Mucosa of rectum (tissue), 2 donors: ENCODE data around the gene SLC45A1.

Experiments used
- H3K27ac ChIP-seq, 2 donors: one replicate each; pipeline ENCODE4 v1.7.0; 2013; ENCODE audit warnings: inconsistent platforms in 2 of 2, low read depth in 2 of 2, low read length in 2 of 2
- H3K27me3 ChIP-seq, 2 donors: one replicate each; pipeline ENCODE4 v1.7.0; 2013; ENCODE audit warnings: low read length in 2 of 2; ENCODE audit not compliant: control insufficient read depth in 2 of 2, insufficient read depth in 2 of 2
- H3K36me3 ChIP-seq, 2 donors: one replicate each; pipeline ENCODE4 v1.7.0; 2013; ENCODE audit warnings: low read length in 2 of 2; ENCODE audit not compliant: control insufficient read depth in 2 of 2, insufficient read depth in 2 of 2
- H3K4me1 ChIP-seq, 2 donors: one replicate each; pipeline ENCODE4 v1.7.0; 2013; ENCODE audit warnings: low read length in 2 of 2, mild to moderate bottlenecking in 1 of 2; ENCODE audit not compliant: control insufficient read depth in 2 of 2, insufficient read depth in 2 of 2
- H3K4me3 ChIP-seq, 2 donors: one replicate each; pipeline ENCODE4 v1.7.0; 2013; ENCODE audit warnings: low read length in 2 of 2
- H3K9ac ChIP-seq, 2 donors: one replicate each; pipeline ENCODE4 v1.7.0; 2013; ENCODE audit warnings: low read length in 2 of 2, low read depth in 1 of 2, mild to moderate bottlenecking in 1 of 2
- H3K9me3 ChIP-seq, 2 donors: one replicate each; pipeline ENCODE4 v1.7.0; 2013; ENCODE audit warnings: low read length in 2 of 2; ENCODE audit not compliant: control insufficient read depth in 2 of 2
- donor health status: healthy.
- donor health status: Normal muscosa, but diverticular disease.

The SLC45A1 gene

GRCh38 chr1:8367571-8368194, 49.8 kb downstream of the SLC45A1 start:
- Histone ChIP-seq H3K27ac (no peak overlapping the region), H3K4me3 (no peak overlapping the region), H3K9me3 (no peaks in the 10 kb centered on the region), H3K36me3 (peaks cover 38 to 58% of the 10 kb centered on the region in 2 donors), H3K9ac (no peak overlapping the region), H3K4me1 (peaks cover 3% of the 10 kb centered on the region in 2 donors), H3K27me3 (no peaks in the 10 kb centered on the region)

GRCh38 chr1:8368956-8369639, 51.2 kb downstream of the SLC45A1 start:
- peaks cover 42 to 58% of the 10 kb centered on the region in 2 donors for H3K36me3 ChIP-seq
- H3K9ac ChIP-seq = no peak overlapping the region
- no peaks in the 10 kb centered on the region for H3K9me3 ChIP-seq
- no peak overlapping the region for H3K4me3 ChIP-seq
- H3K27ac ChIP-seq = no peak overlapping the region
- H3K27me3 ChIP-seq = no peaks in the 10 kb centered on the region
- H3K4me1 ChIP-seq = peaks cover 8 to 9% of the 10 kb centered on the region in 2 donors

DNA sequence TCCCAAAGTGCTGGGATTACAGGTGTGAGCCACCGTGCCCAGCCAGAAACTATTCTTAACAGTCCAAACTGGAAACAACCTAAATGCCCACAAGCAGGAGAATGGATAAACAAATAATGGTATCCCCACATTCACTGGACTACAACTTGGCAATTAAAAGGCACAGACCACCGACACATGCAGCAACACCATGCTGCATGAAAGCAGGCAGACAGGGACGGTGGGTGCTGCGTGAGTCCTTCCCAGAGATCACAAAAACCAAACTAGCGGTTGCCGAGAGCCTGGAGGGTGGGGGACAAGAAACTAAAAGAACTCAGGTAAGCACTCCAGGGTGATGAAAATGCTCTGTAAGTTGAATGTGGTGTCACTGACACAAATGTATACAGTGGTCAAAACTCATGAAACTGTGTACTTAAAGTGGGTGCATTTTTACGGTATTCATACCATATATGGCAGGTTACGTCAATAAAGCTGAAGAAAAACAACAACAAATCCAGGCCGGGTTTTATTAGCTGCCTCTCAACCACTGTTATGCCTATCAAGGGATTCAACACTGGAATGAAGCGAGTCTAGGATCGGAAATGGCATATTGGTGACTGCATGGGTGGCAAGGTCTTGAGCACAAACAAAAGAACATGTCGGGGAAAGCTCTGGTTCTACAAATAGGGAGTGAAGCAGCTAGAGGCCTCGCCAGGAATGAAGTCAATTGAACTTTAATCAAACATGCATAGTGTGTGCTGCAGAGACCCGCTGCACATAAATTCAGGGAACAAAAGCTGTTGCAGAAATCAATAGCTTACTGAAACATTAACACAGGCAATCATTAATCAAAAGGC, 52.4 kb downstream of the SLC45A1 start:
- Histone ChIP-seq H3K4me3 (no peak overlapping the region), H3K27ac (peak overlapping the region; percentile 11 to 17), H3K36me3 (peaks cover 32 to 53% of the 10 kb centered on the region in 2 donors), H3K27me3 (no peaks in the 10 kb centered on the region), H3K9ac (no peak overlapping the region), H3K9me3 (no peaks in the 10 kb centered on the region), H3K4me1 (peaks cover 6 to 9% of the 10 kb centered on the region in 2 donors)

DNA sequence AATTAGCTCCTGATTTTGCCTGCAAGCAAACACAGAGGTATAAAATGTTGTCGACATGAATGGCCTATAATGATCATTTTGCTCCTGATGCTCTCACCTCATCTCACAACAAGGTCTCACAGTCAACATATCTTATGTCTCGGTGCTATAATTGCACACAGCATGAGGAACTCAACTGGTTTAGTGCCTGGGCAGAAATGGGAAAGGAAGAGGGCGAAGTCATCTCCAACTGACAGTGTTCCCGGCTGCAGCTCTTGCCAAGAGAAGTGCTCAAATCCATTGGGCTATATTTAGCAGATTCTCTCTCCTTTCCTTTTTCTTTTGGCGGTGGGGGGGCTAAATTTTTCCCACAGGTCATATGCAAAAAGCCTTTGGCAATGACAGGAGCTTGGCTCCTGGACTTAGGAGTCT, 53.0 kb downstream of the SLC45A1 start:
- H3K9me3 ChIP-seq = no peaks in the 10 kb centered on the region
- peaks cover 6 to 9% of the 10 kb centered on the region in 2 donors for H3K4me1 ChIP-seq
- H3K9ac ChIP-seq = no peak overlapping the region
- no peak overlapping the region for H3K4me3 ChIP-seq
- no peaks in the 10 kb centered on the region for H3K27me3 ChIP-seq
- peaks cover 25 to 47% of the 10 kb centered on the region in 2 donors for H3K36me3 ChIP-seq
- H3K27ac ChIP-seq = peak overlapping the region in 1 of 2 donors; percentile 31

GRCh38 chr1:8371372-8371991, 53.6 kb downstream of the SLC45A1 start:
- Histone ChIP-seq H3K4me1 (peaks cover 8 to 9% of the 10 kb centered on the region in 2 donors), H3K9ac (no peak overlapping the region), H3K36me3 (peaks cover 21 to 47% of the 10 kb centered on the region in 2 donors), H3K4me3 (no peak overlapping the region), H3K27ac (peak overlapping the region; percentile 31 to 32), H3K9me3 (no peaks in the 10 kb centered on the region), H3K27me3 (no peaks in the 10 kb centered on the region)

DNA sequence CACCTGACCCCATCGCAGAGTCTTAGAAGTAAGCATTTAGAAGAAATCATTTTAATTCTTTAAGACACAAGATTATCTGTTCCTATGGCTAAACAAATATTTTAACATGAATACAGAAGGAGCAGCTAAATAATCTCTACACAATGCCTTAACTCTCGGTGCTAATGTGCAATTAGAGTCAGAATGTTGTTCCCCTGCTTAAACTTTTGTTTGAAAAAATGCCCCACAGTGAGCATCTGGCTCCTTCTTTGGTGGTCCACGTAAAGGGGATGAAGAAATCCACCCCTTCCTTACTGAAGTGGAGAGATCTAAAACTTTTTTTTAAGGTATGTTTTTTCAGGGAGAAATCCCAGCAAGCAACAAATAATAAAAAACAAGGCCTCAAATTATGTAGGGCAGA, 55.2 kb downstream of the SLC45A1 start:
- Histone ChIP-seq H3K4me3 (no peak overlapping the region), H3K9ac (no peak overlapping the region), H3K27ac (peak overlapping the region; percentile 66), H3K4me1 (peaks cover 8 to 9% of the 10 kb centered on the region in 2 donors), H3K27me3 (no peaks in the 10 kb centered on the region), H3K9me3 (no peaks in the 10 kb centered on the region), H3K36me3 (peaks cover 22 to 47% of the 10 kb centered on the region in 2 donors)

- no peaks in the 10 kb centered on the region for H3K27me3 ChIP-seq
- no peaks in the 10 kb centered on the region for H3K9me3 ChIP-seq
- peaks cover 22 to 47% of the 10 kb centered on the region in 2 donors for H3K36me3 ChIP-seq
- peak overlapping the region; percentile 66 for H3K27ac ChIP-seq
- H3K4me1 ChIP-seq = peaks cover 10 to 13% of the 10 kb centered on the region in 2 donors
- peak overlapping the region in 1 of 2 donors; percentile 10 for H3K4me3 ChIP-seq
- peak overlapping the region in 1 of 2 donors; percentile 28 for H3K9ac ChIP-seq
Observed at GRCh38 chr1:8373581-8374241, 55.8 kb downstream of the SLC45A1 start.

DNA sequence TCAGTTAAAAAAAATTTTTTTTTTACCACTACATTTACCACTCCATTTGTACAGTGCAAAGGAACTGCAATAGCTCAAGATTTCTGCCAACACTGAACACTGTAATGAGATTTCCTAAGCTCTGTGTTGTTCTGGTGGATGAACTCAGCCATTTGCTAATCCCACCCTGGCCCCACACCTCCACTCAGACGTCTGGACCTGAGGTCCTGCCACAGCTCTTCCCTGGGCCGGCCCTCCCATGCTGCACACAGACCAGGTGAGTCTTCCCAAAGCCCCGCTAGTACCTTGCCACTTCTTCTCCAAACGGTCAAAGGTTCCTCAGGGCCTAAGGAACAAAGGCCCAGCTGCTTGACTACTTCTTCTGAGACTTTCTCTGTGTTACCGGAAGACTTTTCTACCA, 56.4 kb downstream of the SLC45A1 start:
- Histone ChIP-seq H3K9ac (no peak overlapping the region), H3K4me1 (peaks cover 14 to 19% of the 10 kb centered on the region in 2 donors), H3K9me3 (no peaks in the 10 kb centered on the region)

DNA sequence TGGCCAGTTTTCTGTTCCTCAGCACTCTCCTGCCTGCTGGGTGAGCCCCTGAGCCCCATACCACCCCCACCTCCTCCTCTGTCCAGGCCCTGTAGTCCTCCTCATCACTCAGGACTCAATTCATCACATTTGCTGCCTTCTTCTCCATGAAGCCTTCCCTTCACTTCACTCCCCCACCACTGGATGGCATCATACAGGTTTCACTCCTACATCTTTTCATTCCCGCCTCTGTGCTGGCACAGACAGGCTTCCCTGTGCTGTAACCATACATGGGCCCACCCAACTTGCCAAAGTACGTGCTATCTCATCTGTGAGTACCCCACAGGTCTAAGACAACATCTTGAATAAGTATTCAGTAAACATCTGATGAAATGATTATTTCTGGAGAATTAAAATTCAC, 56.9 kb downstream of the SLC45A1 start:
- no peak overlapping the region for H3K9ac ChIP-seq
- H3K4me3 ChIP-seq = no peak overlapping the region
- no peak overlapping the region for H3K27ac ChIP-seq
- no peaks in the 10 kb centered on the region for H3K27me3 ChIP-seq
- peaks cover 26 to 47% of the 10 kb centered on the region in 2 donors for H3K36me3 ChIP-seq
- no peaks in the 10 kb centered on the region for H3K9me3 ChIP-seq
- peaks cover 14 to 19% of the 10 kb centered on the region in 2 donors for H3K4me1 ChIP-seq

More for the DNA sequence above, 56.4 kb downstream of the SLC45A1 start:
- Histone ChIP-seq H3K27me3 (no peaks in the 10 kb centered on the region), H3K36me3 (peaks cover 25 to 47% of the 10 kb centered on the region in 2 donors), H3K4me3 (no peak overlapping the region), H3K27ac (peak overlapping the region in 1 of 2 donors; percentile 66)
